GM21423 (cell line): ENCODE results near the gene PLPPR4.
"Not testable (repeated sequence)": the region's sequence is repeated elsewhere in the genome, so short reads cannot be mapped to it uniquely, and the experiment has no call there.

Experiments used
- ATAC-seq: cut with Tn5 transposase; IDR thresholded peaks from one replicate; pipeline ENCODE4 v1.9.1; 2021; ENCODE audit warnings: mild to moderate bottlenecking, moderate library complexity; ENCODE audit not compliant: unreplicated experiment

Gene PLPPR4

GRCh38 chr1:99266726-99267125 is 2.4 kb downstream of the PLPPR4 start:
- ATAC-seq, result no peak

- ATAC-seq, result no peak
Observed at GRCh38 chr1:99268021-99268420, 3.7 kb downstream of the PLPPR4 start.

GRCh38 chr1:99269321-99269720 is 5.0 kb downstream of the PLPPR4 start:
- ATAC-seq, result no peak

- ATAC-seq, result no peak
Observed at GRCh38 chr1:99270646-99271045, 6.4 kb downstream of the PLPPR4 start.

GRCh38 chr1:99271249-99271648 is 7.0 kb downstream of the PLPPR4 start:
- ATAC-seq, result no peak

GRCh38 chr1:99277066-99277465 is 12.8 kb downstream of the PLPPR4 start:
- no peak for ATAC-seq

- no peak for ATAC-seq
Observed at GRCh38 chr1:99279525-99279924, 15.2 kb downstream of the PLPPR4 start.

GRCh38 chr1:99281105-99281504 is 16.8 kb downstream of the PLPPR4 start:
- ATAC-seq, result no peak

GRCh38 chr1:99282536-99282935 is 18.2 kb downstream of the PLPPR4 start:
- no peak for ATAC-seq

- ATAC-seq, result not testable (repeated sequence)
Observed at GRCh38 chr1:99283521-99283920, 19.2 kb downstream of the PLPPR4 start.

GRCh38 chr1:99292886-99293285 is 28.6 kb downstream of the PLPPR4 start:
- no peak for ATAC-seq

- ATAC-seq, result no peak
Observed at GRCh38 chr1:99297923-99298322, 33.6 kb downstream of the PLPPR4 start.

- no peak for ATAC-seq
Observed at GRCh38 chr1:99304725-99305282, 40.5 kb downstream of the PLPPR4 start.

- ATAC-seq, result no peak
Observed at GRCh38 chr1:99305626-99306025, 41.3 kb downstream of the PLPPR4 start.

GRCh38 chr1:99306056-99306455 is 41.8 kb downstream of the PLPPR4 start:
- ATAC-seq, result no peak

GRCh38 chr1:99306644-99307043 is 42.4 kb downstream of the PLPPR4 start:
- ATAC-seq, result no peak

- ATAC-seq, result no peak
Observed at GRCh38 chr1:99315305-99315704, 51.0 kb downstream of the PLPPR4 start.

GRCh38 chr1:99326215-99326949 is 62.1 kb downstream of the PLPPR4 start:
- ATAC-seq, result no peak

- no peak for ATAC-seq
Observed at GRCh38 chr1:99327357-99327756, 63.1 kb downstream of the PLPPR4 start.

- ATAC-seq, result no peak
Observed at GRCh38 chr1:99328171-99328570, 63.9 kb downstream of the PLPPR4 start.

GRCh38 chr1:99331083-99331482 is 66.8 kb downstream of the PLPPR4 start:
- ATAC-seq, result no peak

GRCh38 chr1:99331636-99332035 is 67.3 kb downstream of the PLPPR4 start:
- no peak for ATAC-seq

GRCh38 chr1:99332561-99332960 is 68.3 kb downstream of the PLPPR4 start:
- ATAC-seq, result no peak
